HCT116 (cell line): ENCODE results near the gene PLEKHG3. TPM values are rescaled to one million over a fixed set of nuclear protein-coding genes. Genes with fewer than 3 reads are reported as not detected.

ENCODE experiments used
- ATAC-seq: fragments of 200-7000 bp; cut with Tn5 transposase; 2 replicates; pipeline ENCODE4 v1.9.1; 2020; ENCODE audit warnings: mild to moderate bottlenecking, moderate library complexity
- BruUV-seq: library from RNA; stranded (reverse); fragments of 400-500 nt; replicated peaks from 2 replicates; lab custom pipeline; 2021; lab: Mats Ljungman, UMichigan
- CTCF ChIA-PET: fragments of 300-600 bp; sonication (Branson Sonifier 250); formaldehyde crosslinking; loops from one replicate; lab custom pipeline; 2021; ENCODE audit warnings: antibody characterized with exemption; lab: Charles Lee
- POLR2A ChIA-PET: fragments of 300-600, 350-600 bp; sonication (Branson Sonifier 250); formaldehyde crosslinking; loops from one replicate; lab custom pipeline; 2021; ENCODE audit warnings: antibody characterized with exemption; lab: Charles Lee
- RAD21 ChIA-PET, 2 experiments: fragments of 300-600 bp; sonication (Branson Sonifier 250); formaldehyde crosslinking; loops; one replicate each; lab custom pipeline; 2023; ENCODE audit warnings: low total read pairs in 2 of 2; ENCODE audit not compliant: uncharacterized antibody in 2 of 2, unreplicated experiment in 2 of 2, low non-redundant PET in 1 of 2; lab: Charles Lee
- DNase-seq: peaks from one replicate; pipeline ENCODE4 v3.0.0-alpha.2; 2010; ENCODE audit warnings: low read depth, low spot score
- H2AFZ ChIP-seq: fragments of 200-600 bp; shearing (Covaris generic), sonication (generic); 2 replicates; pipeline ENCODE4 v1.6.1; 2017; ENCODE audit warnings: low read depth, mixed run types, mixed read lengths, antibody characterized with exemption, low read length; ENCODE audit not compliant: poor library complexity, severe bottlenecking
- H3K27ac ChIP-seq: 2 replicates; pipeline ENCODE4 v1.5.1; 2012; ENCODE audit warnings: low read depth, low read length
- H3K27me3 ChIP-seq: fragments of 200-600 bp; sonication (generic); 2 replicates; pipeline ENCODE4 v1.6.1; 2016; ENCODE audit warnings: mixed run types, low read length, mixed read lengths; ENCODE audit not compliant: insufficient read depth
- H3K36me3 ChIP-seq, 2 experiments: fragments of 200-500 bp in 1 of 2; fragments of 200-600 bp in 1 of 2; sonication (Bioruptor generic) in 1 of 2; sonication (generic) in 1 of 2; 2 replicates each; pipeline versions ENCODE4 v1.5.1 to v1.6.1; 2014 to 2016; ENCODE audit warnings: low read length in 2 of 2, inconsistent platforms in 1 of 2, mixed read lengths in 1 of 2, mixed run types in 1 of 2; ENCODE audit not compliant: insufficient read depth in 2 of 2, control insufficient read depth in 1 of 2
- H3K4me1 ChIP-seq, 2 experiments: fragments of 200-600 bp in 1 of 2; sonication (generic) in 1 of 2; 2 replicates each; pipeline versions ENCODE4 v1.5.1 to v1.6.1; 2012 to 2017; ENCODE audit warnings: low read length in 2 of 2, inconsistent platforms in 1 of 2, mild to moderate bottlenecking in 1 of 2, mixed read lengths in 1 of 2, mixed run types in 1 of 2, moderate library complexity in 1 of 2; ENCODE audit not compliant: insufficient read depth in 2 of 2, control insufficient read depth in 1 of 2
- H3K4me2 ChIP-seq: fragments of 200-600 bp; sonication (generic); 2 replicates; pipeline ENCODE4 v1.6.1; 2017; ENCODE audit warnings: mixed run types, low read length, mixed read lengths
- H3K4me3 ChIP-seq, 2 experiments: fragments of 200-600 bp in 1 of 2; sonication (generic) in 1 of 2; replicated peaks in 1 of 2; 2 replicates each; pipeline ENCODE4 v1.5.1; 2011 to 2016; ENCODE audit warnings: low read length in 2 of 2, control low read depth in 1 of 2, low read depth in 1 of 2, mild to moderate bottlenecking in 1 of 2, mixed read lengths in 1 of 2, mixed run types in 1 of 2
- H3K79me2 ChIP-seq: fragments of 200-600 bp; sonication (generic); 2 replicates; pipeline ENCODE4 v1.6.1; 2017; ENCODE audit warnings: mild to moderate bottlenecking, mixed run types, low read length, moderate library complexity, mixed read lengths; ENCODE audit not compliant: insufficient read depth
- H3K9ac ChIP-seq: fragments of 200-600 bp; sonication (generic); 2 replicates; pipeline ENCODE4 v1.6.1; 2016; ENCODE audit warnings: low read length, mixed read lengths
- H3K9me2 ChIP-seq: fragments of 200-600 bp; sonication (generic), shearing (Covaris generic); 2 replicates; pipeline ENCODE4 v1.6.1; 2017; ENCODE audit warnings: mixed run types, mild to moderate bottlenecking, moderate library complexity; ENCODE audit not compliant: insufficient read depth
- H3K9me3 ChIP-seq, 2 experiments: fragments of 200-500 bp in 1 of 2; fragments of 200-600 bp in 1 of 2; sonication (Bioruptor generic) in 1 of 2; sonication (generic) in 1 of 2; 2 replicates each; pipeline ENCODE4 v1.6.1; 2014 to 2017; ENCODE audit warnings: low read length in 2 of 2, mixed read lengths in 2 of 2, inconsistent platforms in 1 of 2, low read depth in 1 of 2, mild to moderate bottlenecking in 1 of 2, mixed run types in 1 of 2, moderate library complexity in 1 of 2; ENCODE audit not compliant: control insufficient read depth in 1 of 2, insufficient read depth in 1 of 2
- H4K20me1 ChIP-seq: fragments of 200-600 bp; sonication (generic), shearing (Covaris generic); 2 replicates; pipeline ENCODE4 v1.6.1; 2017; ENCODE audit warnings: mixed run types, mild to moderate bottlenecking, moderate library complexity; ENCODE audit not compliant: insufficient read depth
- EGR1 ChIP-seq: IDR thresholded peaks from 2 replicates; pipeline ENCODE4 v1.6.1; 2012; ENCODE audit warnings: low read depth
- ELF1 ChIP-seq: IDR thresholded peaks from 2 replicates; pipeline ENCODE4 v1.6.1; 2012; ENCODE audit warnings: low read depth, borderline replicate concordance
- EZH2 ChIP-seq: fragments of 200-600 bp; sonication (generic); IDR thresholded peaks from 2 replicates; pipeline ENCODE4 v1.6.1; 2017; ENCODE audit warnings: antibody characterized with exemption, mixed run types
- FOSL1 ChIP-seq: IDR thresholded peaks from 2 replicates; pipeline ENCODE4 v1.6.1; 2012; ENCODE audit warnings: low read depth
- JUND ChIP-seq: IDR thresholded peaks from 2 replicates; pipeline ENCODE4 v1.6.1; 2012
- POLR2A ChIP-seq: IDR thresholded peaks from 2 replicates; pipeline ENCODE4 v1.7.0; 2011; ENCODE audit warnings: borderline replicate concordance; ENCODE audit not compliant: insufficient read depth, insufficient read length; ENCODE audit errors: extremely low read depth
- SIN3A ChIP-seq: IDR thresholded peaks from 2 replicates; pipeline ENCODE4 v1.6.1; 2012; ENCODE audit warnings: low read depth
- YY1 ChIP-seq: IDR thresholded peaks from 2 replicates; pipeline ENCODE4 v1.6.1; 2011; ENCODE audit warnings: low read length, low read depth, moderate library complexity, mild to moderate bottlenecking; ENCODE audit not compliant: insufficient replicate concordance; ENCODE audit errors: extremely low read depth
- ZNF274 ChIP-seq: fragments of 200-500 bp; sonication (Bioruptor generic); IDR thresholded peaks from 2 replicates; pipeline ENCODE4 v1.6.1; 2014; ENCODE audit warnings: mild to moderate bottlenecking, low read depth, low read length, inconsistent platforms
- intact Hi-C: fragments of 100-400 bp; cut with micrococcal nuclease; formaldehyde crosslinking; loops from 2 replicates; pipeline ENCODE4 v1.10.0; 2022
- total RNA-seq: library from RNA; stranded (reverse); gene quantifications from one replicate; pipeline ENCODE4 v1.2.1, GENCODE V29; 2021; ENCODE audit not compliant: unreplicated experiment
- TF ChIP-seq, protein P1 (sequence below): IDR thresholded peaks from 2 replicates; pipeline ENCODE4 v1.6.1; 2012

The PLEKHG3 gene
- total RNA-seq, 1 experiment from 2014 or later = 55.6 TPM

DNA sequence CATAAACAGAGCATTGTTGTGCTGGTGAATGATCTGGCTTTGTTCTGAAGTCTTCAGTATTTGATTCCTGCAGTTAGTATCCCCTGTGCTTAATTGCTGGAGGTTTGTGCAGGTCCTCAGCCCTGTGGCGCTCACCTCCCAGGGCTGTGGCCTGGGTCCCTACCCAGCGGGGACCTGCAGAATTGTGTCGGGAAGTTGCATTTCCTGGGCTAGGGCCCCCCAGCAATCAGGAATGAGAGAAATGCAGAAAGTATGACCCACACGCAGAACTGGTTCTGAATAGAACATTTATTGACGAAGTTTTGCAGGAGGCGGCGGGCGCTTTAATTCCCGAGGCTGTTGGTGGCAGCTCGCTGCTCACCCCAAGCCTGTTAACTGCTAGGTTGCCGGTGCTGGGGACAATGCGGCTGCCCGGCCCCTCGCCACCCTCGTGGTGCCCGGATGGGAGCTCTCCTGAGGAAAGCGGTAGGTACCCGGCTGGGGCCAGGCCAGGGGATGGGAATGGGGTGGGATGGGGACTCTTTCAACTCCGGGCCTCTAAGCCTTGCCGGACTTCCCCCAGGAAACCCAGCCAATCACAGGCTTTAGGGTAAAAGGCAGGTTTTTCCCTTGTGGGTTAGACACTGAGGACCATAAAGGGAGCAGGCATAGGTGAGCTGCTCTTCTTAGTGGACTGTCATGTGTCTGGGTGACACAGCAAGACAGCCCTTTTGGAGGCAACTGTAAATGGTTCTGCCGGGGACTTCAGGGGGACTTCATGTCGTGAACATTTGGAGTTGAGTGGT, 11.6 kb downstream of the PLEKHG3 start:
- RAD21 ChIA-PET = no interaction called here
- Histone ChIP-seq H3K36me3 (peaks cover 0 to 3% of the 10 kb centered on the region in 2 experiments; a peak in 1 of 4 replicates), H3K79me2 (peaks cover 96% of the 10 kb centered on the region), H3K27me3 (no peaks in the 10 kb centered on the region), H4K20me1 (no peaks in the 10 kb centered on the region), H3K4me2 (peak overlapping the region; percentile 74), H3K27ac (peak overlapping the region; percentile 43; the same call in 1 of the 2 replicates), H2AFZ (no peak overlapping the region), H3K9me2 (no peaks in the 10 kb centered on the region), H3K4me1 (peaks cover 60 to 69% of the 10 kb centered on the region in 2 experiments), H3K4me3 (no peak overlapping the region), H3K9me3 (no peaks in the 10 kb centered on the region), H3K9ac (0 out of 2 replicates have a peak overlapping the region, but pooled peaks have one; percentile 3)
- intact Hi-C loops = no loop called here
- CTCF ChIA-PET = interaction anchor here (0.7 kb wide), 1 partner anchor 406 kb away, joined by 3 read pairs; no protein-coding TSS in a partner anchor
- ATAC-seq (no peak), DNase-seq (no peak)
- TF ChIP-seq FOSL1 = no peak
- TF ChIP-seq, protein P1, sequence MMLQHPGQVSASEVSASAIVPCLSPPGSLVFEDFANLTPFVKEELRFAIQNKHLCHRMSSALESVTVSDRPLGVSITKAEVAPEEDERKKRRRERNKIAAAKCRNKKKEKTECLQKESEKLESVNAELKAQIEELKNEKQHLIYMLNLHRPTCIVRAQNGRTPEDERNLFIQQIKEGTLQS = no peak
- no peak for TF ChIP-seq JUND
- TF ChIP-seq ZNF274 = no peak
- no peak for TF ChIP-seq POLR2A
- TF ChIP-seq SIN3A = no peak
- TF ChIP-seq ELF1 = no peak
- TF ChIP-seq EZH2 = no peak
- BruUV-seq = no TSS peak
- POLR2A ChIA-PET = no interaction called here

DNA sequence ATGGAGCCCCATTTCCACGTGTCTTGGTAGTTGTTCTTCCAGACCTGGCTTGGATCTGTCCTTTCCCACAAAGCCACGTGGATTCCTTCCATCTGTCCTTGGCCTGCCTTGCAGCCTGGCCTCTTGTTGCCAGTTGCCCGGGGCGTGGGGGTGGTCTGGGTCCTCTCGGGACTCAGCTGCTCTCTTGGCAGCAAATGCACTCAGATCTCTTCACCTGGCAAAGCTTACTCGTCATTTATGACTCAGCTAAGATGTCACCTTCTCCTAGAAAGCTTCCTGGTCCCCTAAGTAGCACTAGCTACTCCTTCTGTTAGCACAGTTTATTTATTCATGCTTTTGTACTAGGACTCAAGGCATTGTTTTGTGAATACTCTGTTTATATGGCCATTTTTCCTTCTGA, 13.6 kb downstream of the PLEKHG3 start:
- Histone ChIP-seq H3K36me3 (peaks cover 0 to 3% of the 10 kb centered on the region in 2 experiments; a peak in 1 of 4 replicates), H3K27me3 (no peaks in the 10 kb centered on the region), H3K9me3 (no peaks in the 10 kb centered on the region), H3K9ac (peak overlapping the region; percentile 21), H3K4me2 (peak overlapping the region; percentile 74), H3K4me3 (peak overlapping the region in 1 of 2 experiments; percentile 7; a peak in 1 of 4 replicates), H2AFZ (no peak overlapping the region)
- CTCF ChIA-PET = interaction anchor here (1.2 kb wide), 1 partner anchor 8 kb away, joined by 3 read pairs; no protein-coding TSS in a partner anchor
- DNase-seq (no peak), ATAC-seq (no peak)
- RAD21 ChIA-PET = no interaction called here
- no peak for TF ChIP-seq EGR1
- TF ChIP-seq YY1 = no peak
- TF ChIP-seq, all 23 proteins: peak for 0
- POLR2A ChIA-PET = no interaction called here
- H3K79me2 ChIP-seq = peaks cover 97% of the 10 kb centered on the region
- no peaks in the 10 kb centered on the region for H4K20me1 ChIP-seq
- BruUV-seq = no TSS peak
- H3K4me1 ChIP-seq = peaks cover 79 to 90% of the 10 kb centered on the region in 2 experiments
- H3K27ac ChIP-seq = peak overlapping the region; percentile 30
- intact Hi-C loops = no loop called here
- H3K9me2 ChIP-seq = no peaks in the 10 kb centered on the region
